GM06990 (cell line): Measurements from ENCODE around the gene PKNOX1.

ENCODE experiments used
- DNase-seq: peaks from one replicate; pipeline ENCODE4 v3.0.0-alpha.2; 2011; ENCODE audit not compliant: insufficient read length; ENCODE audit errors: extremely low read depth
- H3K27me3 ChIP-seq: replicated peaks from 2 replicates; pipeline ENCODE4 v1.6.0; 2011; ENCODE audit warnings: low read length; ENCODE audit not compliant: control insufficient read depth, insufficient read depth
- H3K36me3 ChIP-seq: 2 replicates; pipeline ENCODE4 v1.5.1; 2011; ENCODE audit warnings: low read length; ENCODE audit not compliant: control insufficient read depth, insufficient read depth
- H3K4me3 ChIP-seq: replicated peaks from 2 replicates; pipeline ENCODE4 v1.5.1; 2011; ENCODE audit warnings: low read depth, mild to moderate bottlenecking, control low read depth, low read length
- CTCF ChIP-seq: IDR thresholded peaks from 2 replicates; pipeline ENCODE4 v1.5.1; 2011; ENCODE audit warnings: low read length, control low read depth, mild to moderate bottlenecking, inconsistent platforms; ENCODE audit not compliant: insufficient read depth, poor library complexity, severe bottlenecking

The PKNOX1 gene

DNA sequence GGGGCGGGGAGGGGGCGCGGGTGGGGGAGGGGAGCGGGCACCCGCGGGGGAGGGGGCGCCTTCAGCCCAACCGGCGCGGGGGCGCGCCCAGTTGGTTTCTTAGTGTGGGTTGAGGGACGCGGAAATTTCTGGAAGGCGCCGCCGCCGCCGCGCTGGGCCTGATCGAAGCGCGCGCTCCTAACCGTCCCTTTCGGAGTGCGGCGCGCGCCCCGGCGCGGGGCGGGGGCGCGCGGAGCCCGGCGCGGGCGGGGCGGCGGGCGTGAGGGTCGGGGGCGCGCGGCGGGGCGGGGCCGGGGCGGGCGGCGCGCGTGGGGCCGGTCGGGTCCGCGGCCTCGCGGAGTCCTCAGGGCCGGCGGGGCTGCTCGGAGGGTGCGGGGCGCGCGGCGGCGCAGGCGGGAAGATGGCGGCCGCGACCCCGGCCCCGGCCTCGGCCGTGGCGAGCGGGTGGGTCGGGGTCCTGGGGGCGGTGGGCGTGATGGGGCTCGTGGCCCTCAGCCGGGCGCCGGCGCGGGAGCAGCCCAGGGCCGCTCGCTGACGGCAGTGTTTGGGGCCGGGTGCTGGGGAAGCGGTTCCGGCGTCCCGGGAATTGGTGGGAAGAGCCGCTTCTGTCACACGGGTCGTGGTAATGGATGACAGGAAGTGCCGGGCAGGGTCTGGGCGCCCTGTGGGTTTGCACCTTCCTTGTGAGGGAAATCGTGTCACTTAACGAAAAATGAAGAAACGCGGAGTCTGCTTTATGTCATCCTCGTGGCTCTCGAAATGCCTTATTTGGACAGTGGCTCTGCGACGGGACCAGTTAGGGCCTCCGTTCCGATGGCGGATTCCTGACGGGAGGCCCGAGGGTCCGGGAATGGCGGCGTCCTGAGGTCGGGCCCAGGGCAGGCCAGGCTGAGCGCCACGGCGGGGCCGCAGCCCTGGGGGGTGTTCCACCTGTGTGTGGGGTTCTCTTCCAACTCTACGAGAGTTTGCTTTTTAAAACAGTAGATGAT lies 764 bp downstream of the PKNOX1 start:
- peak overlapping the region; percentile 89 for H3K4me3 ChIP-seq
- no peak for TF ChIP-seq CTCF
- DNase-seq, result peak; percentile 72
- no peaks in the 10 kb centered on the region for H3K36me3 ChIP-seq
- H3K27me3 ChIP-seq, result no peaks in the 10 kb centered on the region

DNA sequence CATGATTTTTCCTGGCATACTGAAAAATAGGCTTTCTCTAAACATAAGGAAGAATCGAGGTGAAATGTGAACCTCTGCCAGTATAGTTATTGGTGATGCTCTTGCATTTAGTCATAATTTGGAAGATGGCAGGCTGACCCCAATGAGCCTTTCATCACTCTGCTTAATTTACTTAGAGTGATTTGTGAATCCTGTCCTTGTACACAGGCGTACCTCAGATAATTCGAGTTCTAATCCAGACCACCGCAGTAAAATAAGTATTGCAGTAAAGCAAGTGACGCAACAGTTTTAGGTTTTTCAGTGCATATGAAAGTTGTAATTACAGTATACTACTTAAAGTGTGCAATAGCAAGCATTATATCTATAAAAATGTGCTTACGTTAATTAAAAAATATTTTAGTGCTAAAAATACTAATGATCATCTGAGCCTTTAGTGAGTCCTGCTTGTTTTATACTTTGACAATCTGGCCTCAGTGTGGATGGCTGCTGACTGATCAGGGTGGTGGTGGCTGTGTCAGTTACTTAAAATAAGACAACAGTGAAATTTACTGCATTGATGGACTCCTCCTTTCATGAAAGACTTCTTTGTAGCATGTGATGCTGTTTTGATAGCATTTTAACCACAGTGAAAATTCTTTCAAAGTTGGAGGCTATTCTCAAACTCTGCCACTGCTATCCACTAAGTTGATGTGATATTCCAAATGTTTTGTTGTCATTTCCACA lies 1.7 kb downstream of the PKNOX1 start:
- H3K36me3 ChIP-seq, result no peaks in the 10 kb centered on the region
- TF ChIP-seq CTCF, result no peak
- no peak for DNase-seq
- H3K4me3 ChIP-seq, result peak overlapping the region; percentile 89
- H3K27me3 ChIP-seq, result no peaks in the 10 kb centered on the region

DNA sequence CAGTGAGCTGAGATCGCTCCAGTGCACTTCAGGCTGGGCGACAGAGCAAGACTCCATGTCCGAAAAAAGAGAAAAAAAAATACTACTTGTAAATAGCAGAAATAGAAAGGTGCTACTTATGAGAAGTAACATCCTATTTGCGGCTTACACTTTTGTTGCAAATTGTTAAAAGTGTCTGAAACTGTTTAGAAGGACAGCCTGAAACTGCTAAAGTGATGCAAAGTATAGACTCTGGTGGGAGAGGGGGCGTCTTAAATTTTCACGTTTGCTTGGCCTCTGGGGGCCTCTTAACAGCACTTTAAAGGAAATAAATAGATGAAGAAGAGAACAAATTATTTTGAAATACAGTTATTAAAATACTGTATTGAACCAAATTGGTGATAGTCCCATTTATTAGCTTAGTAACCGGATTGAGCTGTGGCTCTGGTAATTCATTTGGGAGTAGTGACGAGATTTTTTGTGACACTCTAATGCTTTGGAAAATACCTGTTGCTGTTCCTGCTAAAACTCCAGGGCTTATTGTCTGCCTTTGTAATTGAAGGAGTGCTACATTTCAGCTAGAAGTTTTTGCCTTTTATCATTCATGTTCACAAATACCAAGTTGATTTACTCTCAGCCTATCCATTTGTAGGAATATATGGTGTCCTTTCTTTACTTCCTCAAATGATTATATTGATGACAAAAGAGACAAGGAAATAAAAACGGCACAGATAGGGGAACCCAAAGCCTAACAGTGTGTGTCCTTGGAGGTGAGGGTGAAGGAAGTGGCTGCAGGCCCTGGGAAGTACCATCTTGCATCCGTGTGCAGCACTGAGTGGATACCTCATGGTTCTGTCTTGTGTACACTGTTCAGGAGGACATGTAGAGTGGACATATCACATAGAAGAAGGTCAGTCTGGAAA lies 6.2 kb downstream of the PKNOX1 start:
- Histone ChIP-seq H3K36me3 (no peaks in the 10 kb centered on the region), H3K27me3 (no peaks in the 10 kb centered on the region), H3K4me3 (no peak overlapping the region)
- no peak for TF ChIP-seq CTCF
- DNase-seq, result no peak

- Histone ChIP-seq H3K36me3 (no peaks in the 10 kb centered on the region), H3K4me3 (no peak overlapping the region)
- TF ChIP-seq CTCF, result no peak
Measured at GRCh38 chr21:42981214-42981523, 6.8 kb downstream of the PKNOX1 start.

DNA sequence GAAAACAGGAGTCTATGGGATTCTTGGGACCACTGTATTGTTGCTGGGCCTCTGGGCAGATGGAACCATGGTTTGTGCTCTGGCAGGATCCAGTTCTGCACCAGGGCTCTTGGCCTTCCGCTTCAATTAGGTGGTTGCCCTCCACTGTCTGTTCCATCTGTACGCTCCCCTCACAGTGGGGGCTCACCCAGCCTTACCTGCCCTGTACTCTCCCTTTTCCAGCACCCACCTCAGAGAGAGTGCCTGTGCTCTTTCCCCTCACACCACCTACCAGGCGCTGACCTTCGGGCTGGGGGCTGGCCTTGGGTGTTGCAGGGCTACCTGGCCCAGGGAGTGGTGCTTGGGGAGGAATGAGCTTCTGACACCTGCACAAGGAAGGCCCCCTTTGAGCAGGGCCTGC lies 7.5 kb downstream of the PKNOX1 start:
- Histone ChIP-seq H3K4me3 (no peak overlapping the region), H3K27me3 (no peaks in the 10 kb centered on the region), H3K36me3 (no peaks in the 10 kb centered on the region)
- DNase-seq, result no peak
- no peak for TF ChIP-seq CTCF

More at GRCh38 chr21:42981214-42981523, 6.8 kb downstream of the PKNOX1 start:
- no peaks in the 10 kb centered on the region for H3K27me3 ChIP-seq
- no peak for DNase-seq
